ENCODE measurements around the gene CACNA1I.

CACNA1I gene

GRCh38 chr22:39610246-39610645 is 39.7 kb downstream of the CACNA1I start:
- no peak overlapping the region for H3K56ac ChIP-seq (ENCODE audit: low read length)
- H4K8ac ChIP-seq (ENCODE audit: low read depth, low read length): no peak overlapping the region
- no peak overlapping the region for H3K23ac ChIP-seq (ENCODE audit: low read length)
- H3K4ac ChIP-seq (ENCODE audit: low read depth, low read length): no peak overlapping the region
- no peak overlapping the region for H3K27ac ChIP-seq (ENCODE audit: low read depth, low read length)
- H4K5ac ChIP-seq (ENCODE audit: low read length): no peak overlapping the region
- no peak overlapping the region for H3K18ac ChIP-seq (ENCODE audit: low read length)
- no peak overlapping the region for H3K4me2 ChIP-seq (ENCODE audit: low read length)
- H2BK5ac ChIP-seq (ENCODE audit: low read length): no peak overlapping the region
- no peak for DNase-seq
- H3K27me3 ChIP-seq (ENCODE audit: insufficient read depth, low read length, poor library complexity): no peaks in the 10 kb centered on the region
- no peak overlapping the region for H2BK120ac ChIP-seq (ENCODE audit: low read depth, low read length)
- H3K36me3 ChIP-seq (ENCODE audit: control insufficient read depth, insufficient read depth, low read length): no peaks in the 10 kb centered on the region
- H3K79me1 ChIP-seq (ENCODE audit: low read length): no peaks in the 10 kb centered on the region
- H3K79me2 ChIP-seq (ENCODE audit: control insufficient read depth, insufficient read depth, low read length): no peaks in the 10 kb centered on the region
- H3K4me1 ChIP-seq (ENCODE audit: control insufficient read depth, low read depth, low read length): no peaks in the 10 kb centered on the region
- no CpG with 5 or more reads among the region's 8 CpGs for WGBS (ENCODE audit: extremely low coverage, insufficient coverage, low lambda C conversion rate)
- H3K4me3 ChIP-seq (ENCODE audit: low read length): no peak overlapping the region
- no peak overlapping the region for H2AK5ac ChIP-seq (ENCODE audit: low read length)
- no peak overlapping the region for H3K9ac ChIP-seq (ENCODE audit: low read length)
- H2BK15ac ChIP-seq (replicated peaks; ENCODE audit: low read depth): no peak overlapping the region

- no peak overlapping the region for H2BK120ac ChIP-seq (ENCODE audit: low read depth, low read length)
- H4K8ac ChIP-seq (ENCODE audit: low read depth, low read length): no peak overlapping the region
- H3K56ac ChIP-seq (ENCODE audit: low read length): no peak overlapping the region
- H2BK5ac ChIP-seq (ENCODE audit: low read length): no peak overlapping the region
- no peak overlapping the region for H3K4ac ChIP-seq (ENCODE audit: low read depth, low read length)
- H2AK5ac ChIP-seq (ENCODE audit: low read length): no peak overlapping the region
- H3K4me3 ChIP-seq (ENCODE audit: low read length): no peak overlapping the region
- no peaks in the 10 kb centered on the region for H3K36me3 ChIP-seq (ENCODE audit: control insufficient read depth, insufficient read depth, low read length)
- no peaks in the 10 kb centered on the region for H3K79me2 ChIP-seq (ENCODE audit: control insufficient read depth, insufficient read depth, low read length)
- WGBS (ENCODE audit: extremely low coverage, insufficient coverage, low lambda C conversion rate): no CpG with 5 or more reads among the region's 7 CpGs
- H3K4me2 ChIP-seq (ENCODE audit: low read length): no peak overlapping the region
- H3K9ac ChIP-seq (ENCODE audit: low read length): no peak overlapping the region
- H3K4me1 ChIP-seq (ENCODE audit: control insufficient read depth, low read depth, low read length): no peaks in the 10 kb centered on the region
- no peak for DNase-seq
- H3K23ac ChIP-seq (ENCODE audit: low read length): no peak overlapping the region
- H3K79me1 ChIP-seq (ENCODE audit: low read length): no peaks in the 10 kb centered on the region
- H3K27me3 ChIP-seq (ENCODE audit: insufficient read depth, low read length, poor library complexity): no peaks in the 10 kb centered on the region
- H3K27ac ChIP-seq (ENCODE audit: low read depth, low read length): no peak overlapping the region
- no peak overlapping the region for H3K18ac ChIP-seq (ENCODE audit: low read length)
- no peak overlapping the region for H2BK15ac ChIP-seq (replicated peaks; ENCODE audit: low read depth)
- H4K5ac ChIP-seq (ENCODE audit: low read length): no peak overlapping the region
Measured at GRCh38 chr22:39610766-39611165, 40.2 kb downstream of the CACNA1I start.

GRCh38 chr22:39611360-39611759 is 40.8 kb downstream of the CACNA1I start:
- Histone ChIP-seq H3K4ac (ENCODE audit: low read depth, low read length) (no peak overlapping the region), H3K56ac (ENCODE audit: low read length) (no peak overlapping the region), H2BK120ac (ENCODE audit: low read depth, low read length) (no peak overlapping the region), H3K27ac (ENCODE audit: low read depth, low read length) (no peak overlapping the region), H3K9ac (ENCODE audit: low read length) (no peak overlapping the region), H3K23ac (ENCODE audit: low read length) (no peak overlapping the region), H3K27me3 (ENCODE audit: insufficient read depth, low read length, poor library complexity) (no peaks in the 10 kb centered on the region), H2AK5ac (ENCODE audit: low read length) (no peak overlapping the region), H3K4me3 (ENCODE audit: low read length) (no peak overlapping the region), H3K79me1 (ENCODE audit: low read length) (no peaks in the 10 kb centered on the region), H3K36me3 (ENCODE audit: control insufficient read depth, insufficient read depth, low read length) (no peaks in the 10 kb centered on the region), H4K5ac (ENCODE audit: low read length) (no peak overlapping the region), H3K4me2 (ENCODE audit: low read length) (no peak overlapping the region), H3K4me1 (ENCODE audit: control insufficient read depth, low read depth, low read length) (no peaks in the 10 kb centered on the region), H4K8ac (ENCODE audit: low read depth, low read length) (no peak overlapping the region), H2BK5ac (ENCODE audit: low read length) (no peak overlapping the region), H3K79me2 (ENCODE audit: control insufficient read depth, insufficient read depth, low read length) (no peaks in the 10 kb centered on the region), H3K18ac (ENCODE audit: low read length) (no peak overlapping the region), H2BK15ac (replicated peaks; ENCODE audit: low read depth) (no peak overlapping the region)
- DNase-seq: no peak
- WGBS (ENCODE audit: extremely low coverage, insufficient coverage, low lambda C conversion rate): no CpG with 5 or more reads among the region's 4 CpGs

GRCh38 chr22:39612811-39613548 is 42.4 kb downstream of the CACNA1I start:
- H2AK5ac ChIP-seq (ENCODE audit: low read length): no peak overlapping the region

GRCh38 chr22:39613549-39613921 is 43.0 kb downstream of the CACNA1I start:
- H3K4me2 ChIP-seq (ENCODE audit: low read length): no peak overlapping the region
- H3K36me3 ChIP-seq (ENCODE audit: control insufficient read depth, insufficient read depth, low read length): no peaks in the 10 kb centered on the region
- H3K56ac ChIP-seq (ENCODE audit: low read length): no peak overlapping the region
- no peak overlapping the region for H3K4me3 ChIP-seq (ENCODE audit: low read length)
- H2BK5ac ChIP-seq (ENCODE audit: low read length): no peak overlapping the region
- H3K4me1 ChIP-seq (ENCODE audit: control insufficient read depth, low read depth, low read length): no peaks in the 10 kb centered on the region
- H3K4ac ChIP-seq (ENCODE audit: low read depth, low read length): no peak overlapping the region
- WGBS (ENCODE audit: extremely low coverage, insufficient coverage, low lambda C conversion rate): no CpG with 5 or more reads among the region's 10 CpGs
- H3K27me3 ChIP-seq (ENCODE audit: insufficient read depth, low read length, poor library complexity): no peaks in the 10 kb centered on the region
- no peak overlapping the region for H4K8ac ChIP-seq (ENCODE audit: low read depth, low read length)
- no peak overlapping the region for H4K5ac ChIP-seq (ENCODE audit: low read length)
- no peak overlapping the region for H3K9ac ChIP-seq (ENCODE audit: low read length)
- no peak overlapping the region for H3K27ac ChIP-seq (ENCODE audit: low read depth, low read length)
- H3K23ac ChIP-seq (ENCODE audit: low read length): no peak overlapping the region
- H2AK5ac ChIP-seq (ENCODE audit: low read length): no peak overlapping the region
- no peak overlapping the region for H2BK15ac ChIP-seq (replicated peaks; ENCODE audit: low read depth)
- no peaks in the 10 kb centered on the region for H3K79me1 ChIP-seq (ENCODE audit: low read length)
- no peak for DNase-seq
- no peaks in the 10 kb centered on the region for H3K79me2 ChIP-seq (ENCODE audit: control insufficient read depth, insufficient read depth, low read length)
- no peak overlapping the region for H3K18ac ChIP-seq (ENCODE audit: low read length)
- no peak overlapping the region for H2BK120ac ChIP-seq (ENCODE audit: low read depth, low read length)

More at GRCh38 chr22:39612811-39613548, 42.4 kb downstream of the CACNA1I start:
- Histone ChIP-seq H3K79me1 (ENCODE audit: low read length) (no peaks in the 10 kb centered on the region), H4K8ac (ENCODE audit: low read depth, low read length) (no peak overlapping the region), H3K27me3 (ENCODE audit: insufficient read depth, low read length, poor library complexity) (no peaks in the 10 kb centered on the region), H3K4me2 (ENCODE audit: low read length) (no peak overlapping the region), H2BK120ac (ENCODE audit: low read depth, low read length) (no peak overlapping the region), H3K56ac (ENCODE audit: low read length) (no peak overlapping the region), H3K27ac (ENCODE audit: low read depth, low read length) (no peak overlapping the region), H3K4me1 (ENCODE audit: control insufficient read depth, low read depth, low read length) (no peaks in the 10 kb centered on the region), H3K4ac (ENCODE audit: low read depth, low read length) (no peak overlapping the region), H3K36me3 (ENCODE audit: control insufficient read depth, insufficient read depth, low read length) (no peaks in the 10 kb centered on the region), H3K18ac (ENCODE audit: low read length) (no peak overlapping the region), H3K79me2 (ENCODE audit: control insufficient read depth, insufficient read depth, low read length) (no peaks in the 10 kb centered on the region), H3K4me3 (ENCODE audit: low read length) (no peak overlapping the region), H2BK5ac (ENCODE audit: low read length) (no peak overlapping the region), H4K5ac (ENCODE audit: low read length) (no peak overlapping the region), H3K23ac (ENCODE audit: low read length) (no peak overlapping the region), H3K9ac (ENCODE audit: low read length) (no peak overlapping the region), H2BK15ac (replicated peaks; ENCODE audit: low read depth) (no peak overlapping the region)
- WGBS (ENCODE audit: extremely low coverage, insufficient coverage, low lambda C conversion rate): no CpG with 5 or more reads among the region's 7 CpGs
- no peak for DNase-seq

GRCh38 chr22:39614442-39614841 is 43.9 kb downstream of the CACNA1I start:
- Histone ChIP-seq H3K36me3 (ENCODE audit: control insufficient read depth, insufficient read depth, low read length) (no peaks in the 10 kb centered on the region), H4K8ac (ENCODE audit: low read depth, low read length) (no peak overlapping the region), H3K9ac (ENCODE audit: low read length) (no peak overlapping the region), H3K79me1 (ENCODE audit: low read length) (no peaks in the 10 kb centered on the region), H2BK5ac (ENCODE audit: low read length) (no peak overlapping the region), H3K4ac (ENCODE audit: low read depth, low read length) (no peak overlapping the region), H4K5ac (ENCODE audit: low read length) (no peak overlapping the region), H3K27ac (ENCODE audit: low read depth, low read length) (no peak overlapping the region), H3K18ac (ENCODE audit: low read length) (no peak overlapping the region), H3K27me3 (ENCODE audit: insufficient read depth, low read length, poor library complexity) (no peaks in the 10 kb centered on the region), H2AK5ac (ENCODE audit: low read length) (no peak overlapping the region), H2BK120ac (ENCODE audit: low read depth, low read length) (no peak overlapping the region), H3K56ac (ENCODE audit: low read length) (no peak overlapping the region), H2BK15ac (replicated peaks; ENCODE audit: low read depth) (no peak overlapping the region), H3K4me3 (ENCODE audit: low read length) (no peak overlapping the region), H3K79me2 (ENCODE audit: control insufficient read depth, insufficient read depth, low read length) (no peaks in the 10 kb centered on the region), H3K4me1 (ENCODE audit: control insufficient read depth, low read depth, low read length) (no peaks in the 10 kb centered on the region), H3K23ac (ENCODE audit: low read length) (no peak overlapping the region), H3K4me2 (ENCODE audit: low read length) (no peak overlapping the region)
- DNase-seq: no peak
- no CpG with 5 or more reads among the region's 4 CpGs for WGBS (ENCODE audit: extremely low coverage, insufficient coverage, low lambda C conversion rate)

Data from mesendoderm (in vitro differentiated cells).